GM18907 (cell line): ENCODE data around the gene ERH.
"Not testable (repeated sequence)": the region's sequence is repeated elsewhere in the genome, so short reads cannot be mapped to it uniquely, and the experiment has no call there.

Experiments
- ATAC-seq: cut with Tn5 transposase; IDR thresholded peaks from one replicate; pipeline ENCODE4 v1.9.1; 2021; ENCODE audit warnings: mild to moderate bottlenecking, moderate library complexity; ENCODE audit not compliant: unreplicated experiment

Gene ERH

GRCh38 chr14:69398053-69398817 is at the start of gene ERH, which contains the start of gene SLC39A9:
Gene ERH (minus strand): TSS chr14:69398299. CDS start chr14:69398233, 66 bp downstream.
Gene SLC39A9 (plus strand): TSS chr14:69398692. CDS start chr14:69399370, 678 bp downstream.
- ATAC-seq, result peak; percentile 89

- no peak for ATAC-seq
These were observed 45.3 kb upstream of the ERH start for GRCh38 chr14:69443296-69443805.

GRCh38 chr14:69441948-69442347 is 43.8 kb upstream of the ERH start:
- ATAC-seq, result peak; percentile 84

GRCh38 chr14:69439521-69440270 is 41.6 kb upstream of the ERH start:
- ATAC-seq, result no peak

GRCh38 chr14:69432364-69432763 is 34.3 kb upstream of the ERH start:
- ATAC-seq, result no peak

- no peak for ATAC-seq
These were observed 32.3 kb upstream of the ERH start for GRCh38 chr14:69430306-69430939.

GRCh38 chr14:69429643-69430042 is 31.5 kb upstream of the ERH start:
- ATAC-seq, result no peak

GRCh38 chr14:69428289-69428998 is 30.3 kb upstream of the ERH start:
- peak; percentile 74 for ATAC-seq

- no peak for ATAC-seq
These were observed 29.5 kb upstream of the ERH start for GRCh38 chr14:69427596-69427995.

- no peak for ATAC-seq
These were observed 26.2 kb upstream of the ERH start for GRCh38 chr14:69424149-69424923.

- no peak for ATAC-seq
These were observed 25.2 kb upstream of the ERH start for GRCh38 chr14:69423279-69423678.

- ATAC-seq, result not testable (repeated sequence)
These were observed 18.0 kb upstream of the ERH start for GRCh38 chr14:69416087-69416486.

GRCh38 chr14:69413483-69413882 is 15.4 kb upstream of the ERH start:
- ATAC-seq, result no peak

- ATAC-seq, result no peak
These were observed 10.3 kb upstream of the ERH start for GRCh38 chr14:69408331-69408960.

GRCh38 chr14:69405762-69406161 is 7.7 kb upstream of the ERH start:
- ATAC-seq, result no peak

- no peak for ATAC-seq
These were observed 6.8 kb upstream of the ERH start for GRCh38 chr14:69404883-69405282.

GRCh38 chr14:69404478-69404877 is 6.4 kb upstream of the ERH start:
- no peak for ATAC-seq

- no peak for ATAC-seq
These were observed 3.7 kb upstream of the ERH start for GRCh38 chr14:69401841-69402240.

- ATAC-seq, result no peak
These were observed 2.1 kb upstream of the ERH start for GRCh38 chr14:69400154-69400553.

- ATAC-seq, result no peak
These were observed 1.7 kb upstream of the ERH start for GRCh38 chr14:69399750-69400149.
